ENCODE data around the gene PSMD13.
"Not testable (repeated sequence)": the region's sequence is repeated elsewhere in the genome, so short reads cannot be mapped to it uniquely, and the experiment has no call there.

PSMD13 gene

GRCh38 chr11:279040-279965 lies 42.5 kb downstream of the PSMD13 start:
- no peak for DNase-seq

GRCh38 chr11:279966-280705 lies 43.4 kb downstream of the PSMD13 start:
- DNase-seq: no peak

DNA sequence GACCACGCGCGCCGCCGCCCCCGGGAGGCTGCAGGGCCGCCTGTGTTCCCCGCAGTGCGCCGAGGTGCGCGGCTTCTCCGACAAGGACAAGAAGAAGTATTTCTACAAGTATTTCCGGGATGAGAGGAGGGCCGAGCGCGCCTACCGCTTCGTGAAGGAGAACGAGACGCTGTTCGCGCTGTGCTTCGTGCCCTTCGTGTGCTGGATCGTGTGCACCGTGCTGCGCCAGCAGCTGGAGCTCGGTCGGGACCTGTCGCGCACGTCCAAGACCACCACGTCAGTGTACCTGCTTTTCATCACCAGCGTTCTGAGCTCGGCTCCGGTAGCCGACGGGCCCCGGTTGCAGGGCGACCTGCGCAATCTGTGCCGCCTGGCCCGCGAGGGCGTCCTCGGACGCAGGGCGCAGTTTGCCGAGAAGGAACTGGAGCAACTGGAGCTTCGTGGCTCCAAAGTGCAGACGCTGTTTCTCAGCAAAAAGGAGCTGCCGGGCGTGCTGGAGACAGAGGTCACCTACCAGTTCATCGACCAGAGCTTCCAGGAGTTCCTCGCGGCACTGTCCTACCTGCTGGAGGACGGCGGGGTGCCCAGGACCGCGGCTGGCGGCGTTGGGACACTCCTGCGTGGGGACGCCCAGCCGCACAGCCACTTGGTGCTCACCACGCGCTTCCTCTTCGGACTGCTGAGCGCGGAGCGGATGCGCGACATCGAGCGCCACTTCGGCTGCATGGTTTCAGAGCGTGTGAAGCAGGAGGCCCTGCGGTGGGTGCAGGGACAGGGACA lies 44.1 kb downstream of the PSMD13 start:
- no peak for DNase-seq

GRCh38 chr11:281486-282161 lies 44.8 kb downstream of the PSMD13 start:
- DNase-seq: no peak

GRCh38 chr11:282171-282570 lies 45.4 kb downstream of the PSMD13 start:
- DNase-seq: no peak

DNA sequence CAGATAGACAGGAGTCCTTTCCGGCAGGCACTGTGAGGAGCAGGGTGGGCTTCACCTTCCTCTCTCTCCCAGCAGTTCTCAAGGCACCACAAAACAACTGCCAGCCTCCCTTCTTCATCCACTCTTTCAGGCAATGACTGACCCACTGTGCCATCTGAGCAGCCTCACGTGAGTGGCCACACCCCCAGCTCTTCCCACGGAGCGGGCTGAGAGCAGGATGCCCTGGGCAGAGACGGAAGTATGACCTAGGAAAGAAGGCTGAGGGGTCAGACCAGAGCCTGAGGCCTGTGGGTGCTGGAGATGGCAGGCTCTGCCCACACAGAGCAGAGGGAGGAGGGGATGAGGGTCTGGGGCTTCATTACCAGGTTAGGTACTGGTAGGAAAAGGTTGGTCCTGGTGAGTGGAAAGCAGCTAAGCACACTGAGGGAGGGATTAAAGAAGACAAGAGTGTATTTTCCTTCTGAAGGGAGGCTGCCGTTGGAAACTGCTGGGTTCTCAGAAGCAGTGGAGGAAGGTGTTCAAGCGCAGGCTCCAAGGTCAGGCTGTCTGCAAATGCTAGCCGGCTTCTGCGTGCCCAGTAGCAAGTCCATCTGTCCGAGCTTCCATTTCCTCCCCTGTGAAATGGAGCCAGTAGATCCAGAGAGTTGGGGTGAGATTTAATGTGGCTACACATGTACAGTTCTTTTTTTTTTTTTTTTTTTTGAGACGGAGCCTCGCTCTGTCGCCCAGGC lies 46.0 kb downstream of the PSMD13 start:
- DNase-seq: no peak

- DNase-seq: no peak
These were observed 46.8 kb downstream of the PSMD13 start for GRCh38 chr11:283405-284104.

- no peak for DNase-seq
These were observed 47.6 kb downstream of the PSMD13 start for GRCh38 chr11:284105-285020.

DNA sequence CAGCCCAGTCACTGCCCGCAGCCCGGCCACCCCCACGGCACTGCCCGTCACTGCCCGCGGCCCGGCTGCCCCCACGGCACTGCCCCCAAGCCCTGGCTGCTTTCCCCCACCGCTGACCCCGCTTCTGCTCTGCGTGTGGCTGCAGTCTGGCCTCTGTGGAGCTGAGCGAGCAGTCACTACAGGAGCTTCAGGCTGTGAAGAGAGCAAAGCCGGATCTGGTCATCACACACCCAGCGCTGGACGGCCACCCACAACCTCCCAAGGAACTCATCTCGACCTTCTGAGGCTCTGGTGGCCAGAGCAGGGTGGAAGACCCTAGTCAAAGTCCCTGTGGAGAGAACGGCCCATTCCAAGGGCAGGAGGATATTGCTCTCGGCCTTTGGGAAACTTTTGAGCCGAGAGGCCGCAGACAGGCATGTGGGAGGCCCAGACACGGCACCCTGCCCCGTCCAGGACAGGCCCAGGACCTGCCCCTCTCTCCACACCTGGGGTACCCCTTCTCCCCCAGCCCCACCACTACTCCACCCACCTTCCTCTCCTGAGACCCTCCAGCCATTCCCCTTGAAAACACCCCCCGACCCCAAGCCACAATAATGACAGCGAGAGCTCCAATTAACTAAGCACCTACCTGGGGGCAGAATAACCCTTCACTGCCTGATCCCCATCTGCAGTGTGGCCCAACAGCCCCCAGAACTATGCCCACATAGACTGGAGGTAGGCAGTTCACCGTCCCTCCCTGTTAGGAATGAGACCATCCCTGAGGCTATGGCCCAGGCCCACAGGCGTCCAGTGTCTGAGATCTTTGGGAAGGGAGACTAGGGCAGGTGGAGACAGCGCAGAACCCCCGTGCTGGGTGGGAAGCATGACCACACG lies 48.5 kb downstream of the PSMD13 start:
- DNase-seq: no peak

- no peak for DNase-seq
These were observed 49.1 kb downstream of the PSMD13 start for GRCh38 chr11:285894-286220.

- not testable (repeated sequence) for DNase-seq
These were observed 50.4 kb downstream of the PSMD13 start for GRCh38 chr11:286977-287820.

DNA sequence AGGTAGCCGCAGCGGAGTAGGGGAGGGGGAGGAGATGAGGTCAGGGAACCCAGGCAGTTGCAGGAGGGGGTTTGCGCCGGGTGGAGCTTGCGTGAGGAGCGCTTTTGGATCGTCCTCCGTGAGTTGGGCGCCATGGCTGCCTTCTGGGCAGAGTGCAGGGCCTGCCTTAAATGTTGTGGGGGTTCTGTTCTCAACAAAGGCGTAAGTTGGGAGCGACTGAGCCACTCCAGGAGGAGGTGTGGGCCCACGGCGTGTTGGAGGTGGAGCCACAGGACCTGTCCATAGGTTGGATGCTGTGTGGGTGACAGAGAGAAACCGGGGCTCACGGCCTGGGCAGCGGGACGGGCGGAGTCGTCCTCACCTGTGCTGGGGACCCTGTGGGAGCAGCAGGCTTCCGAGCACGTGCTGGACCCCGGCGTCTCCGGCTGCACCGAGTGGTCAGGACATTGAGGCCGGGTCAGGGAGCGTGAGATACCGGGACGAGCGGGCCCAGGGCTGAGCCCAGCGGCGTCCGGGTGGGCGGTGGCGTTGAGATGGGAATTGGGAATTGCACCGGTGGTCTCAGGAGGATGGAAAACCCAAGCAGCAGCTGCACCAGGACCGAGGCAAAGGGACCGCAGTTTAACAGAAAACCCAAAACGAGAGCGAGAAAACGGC lies 51.2 kb downstream of the PSMD13 start:
- no peak for DNase-seq

DNA sequence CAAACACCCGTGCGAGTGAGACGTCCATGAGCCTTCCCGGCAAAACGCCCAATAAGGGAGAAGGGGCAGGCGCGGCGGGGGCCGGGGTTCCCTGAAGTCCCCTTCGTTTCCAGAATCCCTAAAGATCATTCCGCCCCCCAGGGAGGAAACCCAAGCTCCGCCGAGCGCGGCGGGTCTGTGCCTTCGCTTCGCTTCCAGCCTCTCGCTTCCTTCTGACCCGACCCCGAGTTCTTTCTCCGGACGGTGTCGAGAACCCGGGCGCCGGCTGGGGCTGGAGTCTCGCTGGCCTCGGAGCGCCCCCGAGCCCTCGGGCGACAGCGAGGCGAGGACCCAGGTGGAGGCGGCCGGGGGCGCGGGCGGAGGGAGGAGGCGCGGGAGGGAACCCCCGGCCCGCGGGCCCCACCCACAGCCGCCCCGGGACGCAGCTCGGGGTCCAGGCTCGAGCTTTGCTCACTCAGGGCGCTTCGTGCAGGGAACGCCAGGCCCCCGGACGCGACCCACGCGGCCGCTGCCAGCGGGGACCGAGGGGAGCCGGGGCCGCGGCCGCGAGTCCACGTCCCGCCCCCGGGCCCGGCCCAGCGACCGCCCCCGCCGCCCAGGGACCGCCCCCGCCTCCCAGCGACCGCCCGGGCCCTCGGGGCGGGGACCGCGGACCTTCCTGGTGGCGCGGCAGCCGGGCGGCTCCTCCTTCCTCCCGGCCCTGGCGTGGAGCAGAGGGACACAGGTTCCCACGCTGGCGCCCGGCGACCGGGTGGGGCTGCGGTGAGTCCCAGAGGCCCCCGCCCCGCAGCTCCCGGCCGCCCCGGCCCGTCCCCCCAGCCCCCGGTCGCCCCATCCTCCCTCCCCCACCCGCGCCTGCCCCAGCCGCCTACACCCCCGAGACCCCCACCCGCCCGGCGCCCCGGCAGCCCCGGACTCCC lies 52.0 kb downstream of the PSMD13 start, which contains the start of gene PGGHG:
TSS of gene PGGHG (plus strand) at position 649 of the 920 bp plus-strand sequence. CDS start 691 bp downstream, outside the sequence.
- DNase-seq: no peak

- no peak for DNase-seq
These were observed 52.6 kb downstream of the PSMD13 start for GRCh38 chr11:289398-289711.

DNA sequence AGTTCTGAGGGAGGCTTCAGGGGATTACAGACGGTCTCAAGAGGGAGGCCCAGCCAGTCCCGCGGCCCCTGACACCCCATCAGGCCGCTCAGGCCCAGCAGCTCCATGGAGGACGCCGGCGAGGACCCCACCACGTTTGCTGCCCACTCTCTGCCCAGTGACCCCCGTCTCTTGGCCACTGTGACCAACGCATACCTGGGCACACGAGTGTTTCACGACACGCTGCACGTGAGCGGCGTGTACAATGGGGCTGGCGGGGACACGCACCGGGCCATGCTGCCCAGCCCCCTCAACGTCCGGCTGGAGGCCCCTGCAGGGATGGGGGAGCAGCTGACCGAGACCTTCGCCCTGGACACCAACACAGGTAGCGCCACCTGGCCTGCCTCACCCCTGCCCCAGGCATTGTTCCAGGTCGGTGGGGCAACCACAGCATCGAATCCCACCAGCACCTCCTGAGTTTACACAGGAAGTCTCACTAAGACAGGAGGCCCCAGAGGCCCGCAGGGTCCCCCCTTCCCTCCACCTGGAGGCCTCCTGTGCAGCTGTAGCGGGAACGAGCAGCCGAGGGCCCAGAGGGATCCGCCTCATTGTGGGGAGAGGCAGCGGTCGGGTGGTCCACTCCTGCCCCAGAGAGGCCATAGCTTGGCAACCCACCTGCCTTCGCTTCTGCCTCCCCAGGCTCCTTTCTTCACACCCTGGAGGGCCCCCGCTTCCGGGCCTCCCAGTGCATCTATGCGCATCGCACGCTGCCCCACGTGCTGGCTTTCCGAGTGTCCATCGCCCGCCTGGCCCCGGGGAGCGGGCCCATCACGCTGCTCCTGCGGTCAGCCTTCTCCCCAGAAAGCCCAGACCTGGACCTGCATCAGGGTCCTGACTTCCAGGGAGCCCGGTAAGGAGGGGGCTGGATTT lies 53.2 kb downstream of the PSMD13 start:
- DNase-seq: no peak

Measured in NCI-H446 (cell line).